AG04450 (cell line): ENCODE results near the gene CPVL. TPM values are rescaled to one million over a fixed set of nuclear protein-coding genes. Genes with fewer than 3 reads are reported as not detected.

Source experiments
- CTCF ChIA-PET: fragments of 300-600, 350-600 bp; formaldehyde crosslinking; extraction: SDS; loops from one replicate; lab custom pipeline; 2022; ENCODE audit warnings: antibody characterized with exemption, inconsistent platforms; lab: Charles Lee
- POLR2A ChIA-PET: fragments of 350-600 bp; formaldehyde crosslinking; extraction: SDS; loops from one replicate; lab custom pipeline; 2021; ENCODE audit warnings: antibody characterized with exemption, inconsistent platforms; lab: Yijun Ruan, JAX
- DNase-seq: peaks from one replicate; pipeline ENCODE4 v3.0.0-alpha.2; 2011; ENCODE audit warnings: low read depth, low spot score
- H3K27ac ChIP-seq: one replicate; pipeline ENCODE4 v1.5.1; 2012; ENCODE audit warnings: low read depth, low read length, control low read depth
- H3K27me3 ChIP-seq: one replicate; pipeline ENCODE4 v1.6.0; 2012; ENCODE audit warnings: low read length; ENCODE audit not compliant: control insufficient read depth, insufficient read depth
- H3K4me3 ChIP-seq: 2 replicates; pipeline ENCODE4 v1.5.1; 2011; ENCODE audit warnings: mild to moderate bottlenecking, low read depth, low read length, control low read depth
- H3K9me3 ChIP-seq: 2 replicates; pipeline ENCODE4 v1.5.1; 2012; ENCODE audit warnings: low read length; ENCODE audit not compliant: control insufficient read depth, insufficient read depth
- CTCF ChIP-seq: IDR thresholded peaks from 2 replicates; pipeline ENCODE4 v1.5.1; 2011; ENCODE audit warnings: low read depth, low read length, control low read depth, inconsistent platforms
- polyA plus RNA-seq: library from polyadenylated mRNA; depleted of rRNA; stranded (reverse); fragments of >200 nt; gene quantifications from 2 replicates; pipeline ENCODE4 v1.2.3, GENCODE V29; 2011

The CPVL gene
- polyA plus RNA-seq, 1 experiment, result not detected

DNA sequence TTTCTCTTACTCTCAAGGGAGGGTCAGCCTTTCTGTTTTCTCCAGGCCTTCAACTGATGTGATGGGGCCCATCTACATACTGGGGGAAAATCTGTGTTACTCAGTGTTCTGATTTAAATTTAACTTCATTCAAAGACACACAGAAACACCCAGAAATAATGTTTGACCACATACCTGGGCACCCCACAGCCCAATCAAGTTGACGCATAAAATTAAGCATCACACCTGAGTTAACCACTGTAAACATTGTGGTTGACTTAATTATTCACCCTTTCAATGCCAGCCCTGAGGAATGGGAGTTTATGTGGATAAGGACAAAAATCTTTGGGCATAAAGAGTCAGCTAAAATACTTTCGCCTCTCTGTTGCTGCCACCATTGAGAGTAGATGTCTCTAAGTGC is 38.3 kb upstream of the CPVL start:
- no peak for DNase-seq
- H3K27me3 ChIP-seq, result no peaks in the 10 kb centered on the region
- CTCF ChIA-PET, result no interaction called here
- TF ChIP-seq CTCF, result no peak
- H3K27ac ChIP-seq, result no peak overlapping the region
- no peak overlapping the region for H3K4me3 ChIP-seq
- H3K9me3 ChIP-seq, result no peaks in the 10 kb centered on the region
- POLR2A ChIA-PET, result no interaction called here

DNA sequence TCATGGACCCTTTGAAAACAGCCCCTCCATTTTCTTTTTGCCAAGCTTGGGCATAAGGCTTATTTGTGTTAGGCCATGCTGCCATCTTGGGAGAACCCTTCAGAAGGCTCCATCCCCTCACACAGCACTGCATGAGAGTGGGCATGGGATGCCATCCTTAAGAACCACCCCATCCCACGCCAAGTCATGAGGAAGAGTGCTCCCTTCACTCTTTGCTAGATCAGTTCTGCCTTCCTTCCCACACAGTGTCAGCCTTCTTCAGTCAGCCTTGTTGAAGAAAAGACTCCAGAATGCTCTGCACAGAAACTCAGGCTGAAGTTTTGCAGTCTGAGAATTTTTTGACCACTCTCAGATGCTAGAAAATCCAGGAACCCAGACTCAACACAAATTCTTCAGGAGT is 32.8 kb upstream of the CPVL start:
- Histone ChIP-seq H3K9me3 (no peaks in the 10 kb centered on the region), H3K4me3 (no peak overlapping the region), H3K27me3 (no peaks in the 10 kb centered on the region), H3K27ac (no peak overlapping the region)
- POLR2A ChIA-PET, result no interaction called here
- CTCF ChIA-PET, result no interaction called here
- no peak for DNase-seq
- TF ChIP-seq CTCF, result no peak

DNA sequence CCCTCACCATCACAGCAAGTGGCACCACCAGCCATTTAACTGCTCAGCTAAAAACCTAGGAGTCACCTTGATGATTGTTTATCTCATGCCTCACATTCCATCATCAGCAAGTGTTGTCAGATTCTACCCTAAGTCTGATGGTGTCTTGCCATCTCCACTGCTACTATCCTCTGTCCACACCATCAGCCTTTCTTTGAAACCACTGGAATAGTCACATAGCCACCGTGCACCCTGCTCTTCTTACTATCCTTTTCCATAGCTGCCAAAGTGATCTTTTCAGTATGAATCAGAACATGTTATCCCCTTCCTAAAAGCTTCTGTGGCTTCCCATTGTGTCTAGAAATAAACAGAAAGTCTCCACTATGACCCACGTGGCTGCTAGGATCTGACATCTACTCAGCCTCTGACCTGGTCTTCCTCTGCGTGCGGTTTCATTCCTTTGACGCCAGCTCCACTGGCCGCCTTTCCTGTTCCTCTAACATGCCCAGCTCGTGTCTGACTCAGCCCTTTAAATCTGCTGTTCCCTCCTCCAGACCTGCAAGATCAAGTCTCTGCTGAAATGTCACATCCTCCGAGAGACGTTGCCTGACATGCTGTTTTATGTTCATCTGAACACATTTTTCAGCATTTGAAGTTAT is 31.7 kb upstream of the CPVL start:
- Histone ChIP-seq H3K27ac (no peak overlapping the region), H3K27me3 (no peaks in the 10 kb centered on the region), H3K4me3 (no peak overlapping the region), H3K9me3 (no peaks in the 10 kb centered on the region)
- no peak for DNase-seq
- CTCF ChIA-PET, result no interaction called here
- POLR2A ChIA-PET, result no interaction called here
- TF ChIP-seq CTCF, result no peak

GRCh38 chr7:29173458-29173857 is 27.1 kb upstream of the CPVL start:
- Histone ChIP-seq H3K27ac (no peak overlapping the region), H3K27me3 (no peaks in the 10 kb centered on the region), H3K9me3 (no peaks in the 10 kb centered on the region), H3K4me3 (no peak overlapping the region)
- no peak for DNase-seq
- ChIA-PET CTCF (interaction anchor here (0.6 to 2.1 kb wide), 4 partner anchors 8 to 1500 kb away, joined by 3 to 7 read pairs (median 4); no protein-coding TSS in a partner anchor), POLR2A (no interaction called here)
- TF ChIP-seq CTCF, result no peak

GRCh38 chr7:29170781-29171180 is 24.4 kb upstream of the CPVL start:
- ChIA-PET POLR2A (no interaction called here), CTCF (interaction anchor here (0.6 kb wide), 1 partner anchor 650 kb away, joined by 3 read pairs; no protein-coding TSS in a partner anchor)
- Histone ChIP-seq H3K27me3 (no peaks in the 10 kb centered on the region), H3K27ac (no peak overlapping the region), H3K4me3 (no peak overlapping the region), H3K9me3 (no peaks in the 10 kb centered on the region)
- no peak for DNase-seq
- TF ChIP-seq CTCF, result no peak
